Measurements from ENCODE around the gene PCTP.

PCTP gene

GRCh38 chr17:55750750-55751657 is at the start of gene PCTP:
Gene PCTP (plus strand): TSS chr17:55751051. CDS start chr17:55751104, 53 bp downstream.
- peak; percentile 94 for DNase-seq (ENCODE audit: low spot score)

- no peak for DNase-seq (ENCODE audit: low spot score)
Observed at GRCh38 chr17:55702150-55702549, 48.7 kb upstream of the PCTP start.

GRCh38 chr17:55704401-55704800 is 46.5 kb upstream of the PCTP start:
- no peak for DNase-seq (ENCODE audit: low spot score)

DNA sequence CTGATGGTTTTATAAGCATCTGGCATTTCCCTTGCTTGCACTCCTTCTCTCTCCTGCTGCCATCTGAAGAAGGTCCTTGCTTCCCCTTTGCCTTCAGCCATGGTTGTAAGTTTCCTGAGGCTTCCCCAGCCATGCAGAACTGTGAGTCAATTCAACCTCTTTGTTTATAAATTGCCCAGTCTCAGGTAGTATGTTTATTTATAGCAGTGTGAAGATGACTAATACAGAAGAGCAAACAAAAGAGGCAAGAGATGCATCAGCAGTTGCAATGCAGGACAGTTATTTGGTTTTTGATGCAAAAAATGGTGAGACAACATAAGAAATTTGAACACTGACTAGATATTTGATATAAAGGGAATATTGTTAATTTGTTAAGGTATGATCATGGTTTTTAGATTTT is 45.0 kb upstream of the PCTP start:
- no peak for DNase-seq (ENCODE audit: low spot score)

- no peak for DNase-seq (ENCODE audit: low spot score)
Observed at GRCh38 chr17:55706808-55707773, 43.8 kb upstream of the PCTP start.

DNA sequence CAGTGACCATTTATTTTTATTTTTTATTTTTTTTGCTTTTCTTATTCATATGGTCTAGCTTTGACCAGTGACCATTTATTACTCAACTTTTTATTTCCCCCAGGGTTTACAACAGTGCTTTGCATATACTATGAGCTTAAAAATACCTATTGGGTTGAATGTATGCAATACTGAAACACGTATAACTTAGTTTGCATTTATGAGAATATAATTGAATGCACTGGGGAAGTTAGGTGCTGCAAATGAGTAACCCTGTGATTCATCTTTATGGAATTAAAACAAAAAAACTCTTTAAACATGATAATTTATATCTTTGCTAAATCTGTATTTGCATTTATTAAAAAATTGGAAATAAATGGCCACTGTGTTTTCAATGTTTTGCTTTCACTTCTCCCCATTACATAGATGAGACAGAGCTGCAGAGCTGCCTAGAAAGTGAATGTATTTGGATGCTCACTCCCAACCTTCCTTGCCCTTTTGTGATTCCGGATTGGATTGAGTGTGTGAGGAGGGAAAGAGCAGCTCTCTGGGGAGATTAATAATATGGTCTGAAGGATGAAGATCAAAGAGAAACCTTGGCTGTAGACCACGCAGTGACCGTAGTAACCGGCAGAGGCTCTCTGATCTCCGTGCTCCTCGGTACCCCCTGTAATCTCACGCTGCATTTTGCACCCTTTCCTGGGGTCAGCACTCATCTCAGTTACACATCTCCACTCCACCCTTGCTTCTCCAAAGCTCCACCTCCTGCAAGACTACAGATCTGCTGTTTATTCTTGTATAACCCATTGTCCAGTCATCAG is 42.5 kb upstream of the PCTP start:
- no peak for DNase-seq (ENCODE audit: low spot score)

DNA sequence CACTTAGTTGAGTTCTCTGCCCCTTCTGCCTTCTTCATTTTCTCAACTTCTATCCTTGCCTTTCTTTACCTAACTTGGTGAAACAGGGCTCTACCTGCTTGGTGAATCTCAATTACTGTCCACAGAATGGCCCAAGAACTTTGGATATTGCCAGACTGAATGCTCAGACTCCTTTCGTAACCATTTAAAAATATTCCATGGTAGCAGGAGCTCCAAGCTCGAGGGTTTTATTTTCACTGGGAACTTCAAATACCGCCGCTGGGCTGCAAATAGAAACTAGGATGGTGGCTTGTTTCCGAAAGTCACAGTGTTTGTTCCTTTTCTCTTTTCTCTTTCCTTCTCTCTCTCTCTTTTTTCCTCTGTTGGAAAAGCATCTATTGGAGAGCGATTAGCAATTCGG is 41.4 kb upstream of the PCTP start:
- no peak for DNase-seq (ENCODE audit: low spot score)

DNA sequence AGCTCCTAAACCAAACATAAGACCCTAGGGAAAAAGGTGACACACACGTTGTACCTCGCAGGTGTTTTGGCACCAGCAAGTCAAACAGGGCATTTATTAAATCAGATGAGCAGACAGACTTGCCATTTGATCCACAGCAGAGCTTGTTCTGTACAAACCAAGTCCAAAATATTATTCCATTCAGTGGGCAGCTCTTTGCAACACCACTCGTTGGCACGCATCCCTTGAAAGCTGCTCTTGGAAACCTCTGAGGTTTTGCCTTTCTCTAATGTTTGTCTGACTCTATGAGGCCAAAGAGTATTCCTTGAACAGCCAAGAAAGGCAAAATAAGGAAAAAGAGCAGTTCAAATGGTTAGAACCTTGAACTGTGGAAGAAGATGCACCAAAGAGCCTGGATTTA is 40.9 kb upstream of the PCTP start:
- no peak for DNase-seq (ENCODE audit: low spot score)

DNA sequence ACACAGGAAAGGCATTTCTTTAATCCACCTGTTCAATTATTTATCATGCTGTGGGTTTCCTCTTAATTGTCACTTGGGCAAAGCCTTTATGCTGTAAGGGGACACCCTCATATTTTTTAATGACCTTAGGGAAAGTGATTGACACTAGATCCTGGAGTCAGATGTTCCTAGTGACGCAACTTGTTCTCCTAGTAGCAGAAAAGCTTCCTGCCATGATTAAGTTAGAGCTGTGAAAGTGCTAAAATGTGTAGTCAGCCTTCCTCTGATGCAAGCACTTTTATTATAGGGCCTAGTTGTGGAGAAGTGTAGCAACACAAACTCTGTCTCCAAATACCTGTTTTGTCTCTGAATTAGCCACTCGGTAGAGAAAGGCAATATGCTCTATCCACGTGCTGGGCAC is 40.4 kb upstream of the PCTP start:
- no peak for DNase-seq (ENCODE audit: low spot score)

DNA sequence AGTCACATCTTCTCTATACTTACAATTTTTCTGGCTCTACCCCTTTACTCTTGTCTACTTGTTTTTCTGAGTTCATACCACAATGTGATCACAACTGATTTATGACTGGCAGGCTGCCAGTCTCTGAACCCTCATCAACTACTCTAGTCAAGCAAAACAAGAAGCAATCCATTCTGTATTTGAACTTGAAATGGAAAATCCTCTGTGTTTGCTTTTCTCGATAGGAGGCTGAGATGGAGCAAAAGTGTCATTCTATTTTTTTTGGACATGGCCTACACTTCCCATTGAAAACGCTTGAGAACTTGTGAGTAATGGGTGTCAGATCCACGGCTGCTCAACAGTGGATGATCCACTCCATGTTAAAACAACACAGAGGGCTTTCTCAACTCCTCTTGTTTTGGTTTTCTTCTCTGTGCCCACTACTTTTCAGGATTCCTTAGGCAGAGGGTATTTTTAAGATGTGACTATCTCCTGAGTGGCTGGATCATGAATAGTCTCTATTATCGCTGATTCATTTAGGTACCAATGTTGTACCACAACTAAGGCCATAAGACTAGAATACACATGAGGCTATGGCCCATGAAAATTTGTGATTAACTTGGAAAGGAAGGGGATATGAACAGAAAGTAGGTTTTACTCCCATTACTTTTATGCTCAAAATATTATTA is 39.9 kb upstream of the PCTP start:
- DNase-seq (ENCODE audit: low spot score) = no peak

GRCh38 chr17:55717432-55717831 is 33.4 kb upstream of the PCTP start:
- DNase-seq (ENCODE audit: low spot score) = no peak

GRCh38 chr17:55717898-55718735 is 32.7 kb upstream of the PCTP start:
- peak; percentile 75 for DNase-seq (ENCODE audit: low spot score)

DNA sequence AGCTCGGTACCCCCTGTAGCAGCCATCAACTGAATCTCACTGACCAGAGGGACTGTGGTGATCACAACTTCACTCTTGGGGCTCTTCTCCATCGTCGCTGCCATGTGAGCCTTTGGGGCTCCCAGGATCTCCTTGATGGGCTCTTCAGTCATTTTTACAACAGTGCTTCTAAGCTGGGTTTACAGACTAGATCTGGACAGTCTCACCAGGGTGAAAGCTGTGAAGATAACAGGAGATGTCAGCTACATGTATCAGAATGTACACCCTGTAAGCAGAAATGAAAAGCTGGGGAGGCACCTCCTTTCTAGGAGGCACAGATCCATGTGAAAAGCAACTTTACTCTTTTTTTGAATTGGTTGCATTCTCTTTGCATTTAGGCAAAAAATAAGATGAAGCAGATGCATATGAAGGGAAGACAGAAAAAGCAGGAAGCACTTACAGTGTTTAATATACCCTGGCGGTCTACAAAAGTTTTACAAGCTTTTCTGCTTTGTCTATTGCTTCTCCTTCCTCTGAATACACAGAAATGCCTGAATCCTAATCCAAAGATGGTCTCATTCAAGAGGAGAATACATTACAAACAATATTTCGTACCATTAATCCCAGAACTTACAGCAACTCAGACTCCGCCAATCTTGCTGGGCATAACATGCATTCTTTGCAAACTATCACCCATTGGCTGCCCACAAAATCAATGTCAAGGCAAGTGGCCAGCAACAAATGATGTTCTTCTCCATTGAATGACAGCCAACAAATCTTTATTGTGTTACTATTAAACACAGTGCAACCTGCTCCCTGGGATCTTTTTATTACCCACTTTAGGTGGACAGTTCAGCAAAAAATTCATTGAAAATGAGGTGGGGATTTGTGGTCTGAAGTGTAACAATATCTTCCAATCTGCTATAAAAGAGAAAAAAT is 29.7 kb upstream of the PCTP start:
- DNase-seq (ENCODE audit: low spot score) = no peak

DNA sequence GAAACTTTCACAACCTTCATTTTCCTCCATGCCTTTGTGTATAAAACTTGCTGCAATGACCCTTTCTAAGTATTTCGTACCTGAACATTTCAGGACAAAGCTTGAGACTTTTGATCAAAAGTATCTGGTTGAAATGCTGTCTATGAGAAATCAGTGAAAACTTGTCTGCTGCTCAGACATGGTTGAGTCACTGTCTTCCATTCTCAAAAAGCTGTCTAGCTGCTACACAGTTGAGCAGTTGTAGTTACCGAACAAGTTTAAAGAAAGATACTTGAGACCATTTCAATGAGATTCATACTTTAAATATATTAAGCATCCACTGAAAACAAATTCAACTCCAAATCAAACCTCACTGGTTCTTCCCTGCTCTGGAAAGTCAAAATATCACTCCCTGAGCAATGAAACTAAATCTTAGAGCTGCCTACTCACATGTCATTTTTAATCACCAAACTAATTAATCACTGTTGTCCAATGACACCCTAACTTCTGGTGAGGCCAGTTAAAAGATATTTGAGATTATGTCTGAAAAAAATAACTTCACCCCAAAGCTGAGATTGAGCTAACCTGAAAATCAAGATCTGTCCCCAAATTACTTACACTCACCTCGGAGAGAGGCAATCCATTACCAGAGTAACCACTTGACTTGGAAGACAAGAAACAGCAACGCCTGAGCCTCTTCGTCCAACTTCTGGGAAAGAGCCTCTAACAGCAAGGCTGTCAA is 28.7 kb upstream of the PCTP start:
- no peak for DNase-seq (ENCODE audit: low spot score)

DNA sequence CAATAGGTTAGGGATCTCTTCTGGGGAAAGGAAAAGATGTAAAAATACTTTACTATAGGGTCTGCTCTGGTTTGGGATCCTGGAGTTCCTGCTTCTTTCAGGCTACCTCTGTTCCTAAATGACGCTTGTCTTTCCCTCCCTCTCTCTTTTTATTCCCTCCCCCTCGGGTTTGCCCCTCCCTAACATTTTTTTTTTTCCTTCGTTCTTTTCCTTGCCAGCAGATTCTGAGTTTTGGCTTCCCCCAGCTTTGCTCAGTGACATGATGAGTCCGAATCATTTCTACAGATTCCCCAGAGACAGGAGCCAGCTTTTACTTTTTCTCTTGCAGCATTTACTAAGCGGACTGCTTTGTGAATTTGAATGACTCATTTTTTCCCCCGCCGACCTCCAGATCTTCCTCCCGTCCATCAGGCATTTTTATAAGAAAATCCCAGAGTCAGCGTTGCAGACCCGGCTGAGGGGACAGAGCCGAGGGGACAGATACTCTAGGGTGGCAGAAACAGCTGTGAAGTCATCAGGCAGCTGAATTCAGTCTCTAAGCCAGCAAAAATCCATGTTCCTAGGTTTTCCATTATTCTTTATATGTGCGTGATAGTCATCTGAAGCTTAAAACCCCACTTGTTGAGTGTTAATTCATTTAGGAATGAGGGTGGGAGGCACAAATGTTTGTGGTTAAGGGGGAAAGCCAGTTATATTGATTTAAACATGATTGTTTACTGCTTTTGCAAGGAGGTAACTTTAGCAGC is 27.9 kb upstream of the PCTP start, which contains the start of gene TMEM100:
Gene TMEM100, minus strand, starts transcription at position 123 of the 746 bp plus-strand sequence. CDS start 1,794 bp downstream, outside the sequence.
- peak; percentile 74 for DNase-seq (ENCODE audit: low spot score)

DNA sequence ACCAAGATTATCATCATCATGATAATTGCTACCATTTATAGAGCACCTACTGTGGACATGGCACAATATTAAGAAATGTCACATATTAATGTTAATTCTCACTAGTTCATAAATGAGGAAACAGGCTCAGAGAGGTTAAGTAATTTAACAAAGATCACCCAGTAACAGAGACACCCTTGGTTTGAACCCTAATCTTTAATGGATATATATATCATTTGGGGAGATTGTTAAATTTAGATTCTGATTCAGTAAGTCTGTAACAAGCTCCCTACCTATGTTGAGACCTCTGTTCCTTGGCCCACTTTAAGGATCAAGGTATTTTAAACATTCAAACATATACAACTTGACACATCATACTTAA is 27.4 kb upstream of the PCTP start:
- no peak for DNase-seq (ENCODE audit: low spot score)

GRCh38 chr17:55726440-55726839 is 24.4 kb upstream of the PCTP start:
- no peak for DNase-seq (ENCODE audit: low spot score)

GRCh38 chr17:55727275-55727674 is 23.6 kb upstream of the PCTP start:
- no peak for DNase-seq (ENCODE audit: low spot score)
